ENCODE measurements around the gene SUMF2.
"Not testable (repeated sequence)": the region's sequence is repeated elsewhere in the genome, so short reads cannot be mapped to it uniquely, and the experiment has no call there.

The SUMF2 gene

DNA sequence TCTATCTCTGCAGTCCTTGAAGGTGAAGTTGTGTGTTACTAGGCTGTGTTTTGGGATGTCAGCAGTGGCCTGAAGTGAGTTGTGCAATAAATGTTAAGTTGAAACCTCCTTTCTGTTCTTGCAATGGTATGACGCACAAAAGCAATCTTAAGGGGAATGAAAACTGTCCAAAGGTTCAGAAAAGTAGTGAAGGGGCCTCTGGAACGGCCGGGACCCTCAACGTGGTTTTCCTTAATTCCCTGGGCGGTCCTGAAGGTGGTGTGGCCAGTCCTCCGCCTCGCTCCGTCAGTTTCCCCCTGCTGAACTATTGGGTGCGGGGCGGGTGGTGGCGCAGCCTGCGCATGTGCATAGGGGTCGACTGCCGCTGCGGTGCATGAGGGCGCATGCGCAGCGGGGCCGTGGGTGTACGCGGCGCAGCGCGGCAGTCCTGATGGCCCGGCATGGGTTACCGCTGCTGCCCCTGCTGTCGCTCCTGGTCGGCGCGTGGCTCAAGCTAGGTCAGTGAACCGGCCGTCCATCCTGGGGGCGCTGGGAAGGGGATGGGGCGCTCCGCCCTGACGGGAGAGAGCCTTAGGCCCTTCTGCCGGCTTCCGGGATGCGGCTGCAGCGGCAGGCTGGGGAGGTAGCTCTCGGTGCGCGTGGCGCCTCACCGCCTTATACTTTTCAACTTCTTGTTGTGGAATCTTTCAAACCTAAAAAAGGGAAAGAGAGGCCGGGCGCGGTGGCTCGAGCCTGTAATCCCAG is at the start of gene SUMF2:
Gene SUMF2, plus strand, starts transcription at position 405 of the 744 bp plus-strand sequence. Its CDS starts 26 bp downstream, at position 431.
- peak; percentile 88 to 90 for DNase-seq

DNA sequence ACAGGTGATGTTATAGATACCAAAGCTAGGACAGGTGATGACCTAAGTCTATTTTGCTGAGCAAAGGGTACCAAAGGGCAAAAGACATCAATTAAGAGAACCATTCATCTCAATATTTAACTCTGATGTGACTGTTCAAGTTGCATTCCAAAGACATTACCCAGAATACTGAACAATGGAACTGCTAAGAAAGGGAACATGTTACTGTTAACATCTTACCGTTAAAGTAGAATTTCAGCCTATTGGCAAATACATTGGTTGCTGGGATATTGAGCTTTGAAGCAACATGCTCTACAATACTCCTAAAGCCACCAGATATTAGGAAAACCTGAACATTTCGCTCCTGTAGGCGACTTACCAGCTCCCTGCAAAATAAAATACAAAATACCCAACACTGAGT is 47.1 kb upstream of the SUMF2 start:
- not testable (repeated sequence) for DNase-seq

DNA sequence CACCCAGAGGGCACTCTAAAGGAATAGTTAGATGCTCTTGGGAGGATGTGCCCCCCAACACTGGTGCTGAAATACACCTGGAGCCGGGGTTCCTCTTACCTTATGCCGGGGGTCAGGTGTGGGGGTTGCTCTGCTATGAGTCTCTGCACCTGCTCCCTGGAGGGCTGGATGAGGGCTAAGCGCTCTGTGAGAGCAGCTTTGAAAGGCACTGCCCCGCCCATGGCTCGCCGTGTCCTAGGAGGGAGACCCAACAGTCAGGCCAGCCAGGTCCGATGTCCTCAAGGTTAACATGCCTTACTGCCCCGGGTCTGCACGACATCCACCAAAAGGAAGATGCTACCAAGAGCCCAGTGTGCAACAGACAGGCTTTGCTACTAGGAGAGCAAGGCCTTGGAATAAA is 44.6 kb upstream of the SUMF2 start:
- DNase-seq, result no peak

DNA sequence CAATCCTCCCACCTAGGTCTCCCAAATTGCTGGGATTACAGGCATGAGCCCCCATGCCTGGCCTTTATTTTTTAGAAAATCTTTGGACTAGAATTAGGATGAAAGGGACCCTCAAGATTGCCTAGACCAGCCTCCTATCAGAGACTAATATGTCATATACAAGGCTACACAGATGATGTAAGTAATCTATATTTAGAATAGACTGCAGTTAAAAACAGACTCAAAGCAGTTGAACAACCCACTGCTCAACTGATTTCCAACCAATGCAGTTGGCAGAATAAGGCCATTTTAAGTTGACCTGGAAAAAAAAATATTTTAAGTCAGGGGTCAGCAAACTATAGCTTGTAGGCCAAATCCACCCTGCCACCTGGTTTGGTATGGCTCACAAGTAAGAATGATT is 40.6 kb upstream of the SUMF2 start:
- DNase-seq, result no peak

DNA sequence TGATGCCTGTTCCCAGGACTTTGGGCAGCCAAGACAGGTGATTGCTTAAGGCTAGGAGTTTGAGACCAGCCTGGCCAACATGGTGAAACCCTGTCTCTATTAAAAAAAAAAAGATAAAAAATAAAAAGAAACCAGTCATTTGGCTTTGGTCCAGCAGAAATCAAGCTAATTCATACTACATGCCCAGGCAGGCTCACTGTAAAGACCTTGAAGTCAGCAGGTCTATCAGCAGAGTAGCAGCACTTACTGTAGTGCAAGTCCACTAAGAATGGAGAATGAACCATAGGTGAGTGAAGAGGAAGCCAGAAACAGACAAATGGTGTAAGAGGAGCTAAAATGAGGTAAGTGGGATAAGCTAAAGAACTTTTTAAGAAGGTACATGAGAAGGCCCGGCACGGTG is 37.5 kb upstream of the SUMF2 start:
- DNase-seq, result no peak

DNA sequence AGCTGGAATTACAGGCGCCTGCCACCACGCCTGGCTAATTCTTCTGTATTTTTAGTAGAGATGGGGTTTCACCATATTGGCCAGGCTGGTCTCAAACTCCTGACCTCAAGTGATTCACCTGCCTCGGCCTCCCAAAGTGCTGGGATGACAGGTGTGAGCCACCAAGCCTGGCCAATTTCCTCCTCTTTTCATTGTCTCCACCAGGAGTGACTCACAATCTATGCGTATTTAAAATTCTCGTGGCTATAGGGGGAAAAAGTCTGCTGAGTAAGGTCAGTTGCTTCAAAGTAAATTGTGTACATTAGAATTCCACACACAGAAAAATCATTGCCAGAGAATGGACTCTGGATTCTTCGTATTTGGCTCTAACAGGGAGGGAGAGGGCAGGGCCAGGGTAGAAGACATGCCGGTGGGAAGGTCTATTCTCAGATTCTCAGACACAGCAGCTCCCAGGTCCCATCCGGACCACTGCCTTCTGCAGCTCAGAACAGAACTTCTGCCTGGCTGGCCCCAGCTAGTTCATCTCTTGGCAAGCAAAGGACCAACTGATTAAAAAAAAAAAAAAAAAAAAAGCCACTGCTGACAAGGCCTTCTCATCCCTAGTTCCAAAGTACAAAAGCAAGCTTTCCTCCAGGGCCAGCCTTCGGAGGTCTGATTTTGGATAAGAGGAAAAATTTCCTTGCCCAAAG is 35.0 kb upstream of the SUMF2 start:
- no peak for DNase-seq

DNA sequence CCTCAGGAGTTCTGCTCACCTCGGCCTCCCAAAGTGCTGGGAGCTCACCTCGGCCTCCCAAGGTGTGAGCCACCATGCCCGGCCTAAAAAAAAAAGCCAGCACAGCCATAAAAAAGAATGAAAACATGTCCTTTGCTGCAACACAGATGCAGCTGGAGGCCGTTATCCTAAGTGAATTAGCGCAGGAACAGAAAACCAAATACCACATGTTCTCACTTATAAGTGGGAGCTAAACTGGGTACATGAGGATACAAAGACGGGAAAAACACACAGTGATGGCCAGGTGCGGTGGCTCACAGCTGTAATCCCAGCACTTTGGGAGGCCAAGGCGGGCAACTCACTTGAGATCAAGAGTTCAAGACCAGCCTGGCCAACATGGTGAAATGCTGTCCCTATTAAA is 33.7 kb upstream of the SUMF2 start:
- DNase-seq, result no peak

DNA sequence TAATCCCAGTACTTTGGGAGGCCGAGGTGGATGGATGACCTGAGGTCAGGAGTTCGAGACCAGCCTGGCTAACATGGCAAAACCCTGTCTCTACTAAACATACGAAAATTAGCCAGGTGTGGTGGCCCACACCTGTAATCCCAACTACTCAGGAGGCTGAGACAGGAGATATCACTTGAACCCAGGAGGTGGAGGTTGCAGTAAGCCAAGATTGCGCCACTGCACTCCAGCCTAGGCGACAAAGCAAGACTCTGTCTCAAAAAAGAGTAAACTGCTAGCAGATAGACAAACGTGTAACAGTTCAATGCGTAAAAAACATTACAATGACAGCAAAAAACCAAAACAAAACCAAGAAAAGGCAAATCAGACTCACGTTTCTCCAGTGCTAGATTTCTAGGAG is 32.5 kb upstream of the SUMF2 start:
- not testable (repeated sequence) for DNase-seq

DNA sequence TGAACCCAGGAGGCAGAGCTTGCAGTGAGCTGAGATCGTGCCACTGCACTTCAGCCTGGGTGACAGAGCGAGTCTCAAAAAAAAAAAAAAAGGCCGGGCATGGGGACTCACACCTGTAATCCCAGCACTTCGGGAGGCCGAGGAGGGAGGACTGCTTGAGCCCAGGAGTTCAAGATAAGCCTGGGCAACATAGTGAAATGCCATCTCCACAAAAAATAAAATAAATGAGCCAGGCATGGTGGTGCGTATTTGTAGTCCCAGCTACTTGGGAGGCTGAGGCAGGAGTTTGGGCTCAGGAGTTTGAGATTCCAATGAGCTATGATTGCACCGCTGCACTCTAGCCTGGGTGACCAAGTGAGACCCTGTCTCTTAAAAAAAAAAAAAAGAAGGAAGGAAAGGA is 31.5 kb upstream of the SUMF2 start:
- not testable (repeated sequence) for DNase-seq

DNA sequence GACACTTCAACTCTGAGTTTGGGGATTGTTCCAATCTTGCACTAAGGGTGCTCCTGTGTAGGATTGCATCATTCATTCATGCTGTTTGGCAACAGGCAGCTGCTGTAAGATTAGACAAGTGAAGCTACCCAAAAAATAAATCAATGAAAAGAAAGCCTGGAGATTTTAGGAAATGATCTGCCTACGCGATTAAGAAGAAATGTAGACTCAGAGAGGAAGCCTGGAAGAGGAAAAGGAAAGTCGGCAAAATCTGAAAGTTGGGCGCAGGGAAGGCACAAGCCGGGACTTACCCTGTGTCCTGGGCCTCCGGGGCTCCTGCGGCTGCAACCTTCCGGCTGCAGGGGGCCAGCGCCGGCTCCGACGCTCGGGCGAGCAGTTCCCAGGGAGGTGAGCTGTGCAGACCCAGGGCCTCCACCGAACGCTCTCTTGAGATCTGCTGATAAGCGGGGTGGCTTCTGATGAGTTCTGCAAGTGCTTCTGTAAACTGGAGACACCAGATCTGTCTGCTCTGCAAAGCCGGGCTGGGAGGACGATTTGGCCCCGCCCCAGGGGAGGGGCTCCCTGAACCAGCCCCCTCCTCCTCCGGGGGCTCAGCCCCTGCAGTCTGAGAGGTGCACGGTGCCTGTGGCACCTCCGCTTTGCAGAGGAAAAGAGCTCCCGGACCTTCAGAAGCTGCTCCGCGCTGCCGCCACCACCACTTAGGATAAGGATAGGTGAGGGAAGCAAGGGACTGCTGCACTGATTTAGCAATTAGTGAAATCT is 30.2 kb upstream of the SUMF2 start:
- peak; percentile 54 to 58 for DNase-seq

DNA sequence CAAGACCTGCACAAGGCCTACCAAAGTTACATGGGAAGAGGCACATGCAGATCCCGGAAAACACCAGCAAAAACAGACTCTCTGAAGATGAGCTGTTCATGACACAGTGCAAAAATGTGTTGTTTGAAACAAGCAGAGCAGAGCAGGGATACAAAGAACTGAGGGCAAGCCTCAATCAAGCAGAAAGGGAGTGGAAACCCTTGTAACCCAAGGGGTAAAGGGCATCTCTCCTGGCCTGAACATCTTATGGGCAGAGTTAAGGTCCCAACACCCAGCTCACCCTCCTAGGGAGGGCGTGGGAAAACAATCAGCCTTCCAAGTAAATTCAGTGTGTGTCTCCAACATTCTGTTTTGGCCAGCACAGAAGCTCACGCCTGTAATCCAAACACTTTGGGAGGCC is 23.4 kb upstream of the SUMF2 start:
- peak in 1 of 2 donors; percentile 20 for DNase-seq

DNA sequence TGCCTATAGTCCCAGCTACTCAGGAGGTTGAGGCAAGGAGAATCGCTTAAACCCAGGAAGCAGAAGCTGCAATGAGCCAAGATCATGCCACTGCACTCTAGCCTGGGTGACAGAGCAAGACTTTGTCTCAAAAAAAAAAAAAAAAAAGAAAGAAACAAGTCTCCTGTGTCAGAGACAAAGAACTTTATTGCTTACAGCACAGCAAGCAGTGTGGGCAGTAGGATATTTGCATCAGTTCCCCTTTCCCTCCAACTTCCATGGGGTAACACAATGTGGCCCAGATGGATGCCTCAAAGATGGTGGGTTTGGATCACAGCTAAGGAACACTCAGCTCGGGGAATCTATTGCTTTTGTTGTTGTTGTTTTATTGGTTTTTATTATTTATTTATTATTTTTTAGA is 18.3 kb upstream of the SUMF2 start:
- peak; percentile 26 to 70 for DNase-seq

DNA sequence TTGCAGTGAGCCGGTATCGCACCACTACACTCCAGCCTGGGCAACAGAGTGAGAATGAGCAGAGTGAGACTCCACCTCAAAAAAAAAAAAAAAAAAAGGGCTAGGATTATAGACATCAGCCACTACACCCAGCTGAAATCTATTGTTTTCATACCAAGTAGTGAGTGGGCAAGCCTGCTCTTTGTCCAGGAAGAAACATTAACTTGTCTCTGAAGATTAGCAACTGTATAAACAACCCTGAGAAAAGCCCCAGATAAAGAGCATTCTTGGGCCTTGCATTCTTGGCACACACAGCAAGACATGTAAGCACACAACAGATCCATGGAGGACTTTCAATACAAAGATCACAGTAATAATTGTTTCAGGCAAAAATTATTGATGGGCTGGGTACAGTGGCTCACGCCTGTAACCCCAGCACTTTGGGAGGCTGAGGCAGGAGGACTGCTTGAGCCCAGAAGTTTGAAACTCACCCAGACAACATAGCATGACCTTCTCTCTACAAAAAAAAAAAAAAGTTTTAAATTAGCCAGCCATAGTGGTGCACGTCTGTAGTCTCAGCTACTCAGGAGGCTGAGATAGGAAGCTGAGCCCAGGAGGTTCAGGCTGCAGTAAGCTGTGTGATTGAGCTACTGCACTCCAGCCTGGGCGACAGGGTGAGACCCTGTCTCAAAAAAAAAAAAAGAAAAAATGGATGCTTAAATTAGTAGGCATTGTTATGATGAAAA is 17.2 kb upstream of the SUMF2 start:
- DNase-seq, result no peak

DNA sequence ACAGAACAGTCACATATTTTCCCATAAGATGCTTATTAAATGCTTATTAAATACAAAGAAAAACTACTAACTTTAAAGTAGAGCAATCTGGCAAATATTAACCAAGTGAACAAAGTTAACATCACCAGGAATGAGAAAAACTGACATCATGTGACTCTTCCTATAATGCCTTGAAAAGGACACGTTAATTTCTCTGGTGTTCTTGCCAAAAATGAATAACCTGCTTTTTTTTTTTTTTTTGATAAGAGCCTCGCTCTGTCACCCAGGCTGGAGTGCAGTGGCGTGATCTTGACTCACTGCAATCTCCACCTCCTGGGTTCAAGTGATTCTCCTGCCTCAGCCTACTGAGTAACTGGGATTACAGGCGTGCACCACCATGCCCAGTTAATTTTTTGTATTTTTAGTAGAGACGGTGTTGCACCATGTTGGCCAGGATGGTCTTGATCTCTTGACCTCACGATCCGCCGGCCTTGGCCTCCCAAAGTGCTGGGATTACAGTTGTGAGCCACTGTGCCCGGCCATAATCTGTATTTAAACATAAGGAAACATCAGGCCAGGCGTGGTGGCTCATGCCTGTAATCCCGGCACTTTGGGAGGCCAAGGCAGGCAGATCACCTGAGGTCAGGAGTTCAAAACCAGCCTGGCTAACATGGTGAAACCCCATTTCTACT is 16.5 kb upstream of the SUMF2 start:
- DNase-seq, result not testable (repeated sequence)

DNA sequence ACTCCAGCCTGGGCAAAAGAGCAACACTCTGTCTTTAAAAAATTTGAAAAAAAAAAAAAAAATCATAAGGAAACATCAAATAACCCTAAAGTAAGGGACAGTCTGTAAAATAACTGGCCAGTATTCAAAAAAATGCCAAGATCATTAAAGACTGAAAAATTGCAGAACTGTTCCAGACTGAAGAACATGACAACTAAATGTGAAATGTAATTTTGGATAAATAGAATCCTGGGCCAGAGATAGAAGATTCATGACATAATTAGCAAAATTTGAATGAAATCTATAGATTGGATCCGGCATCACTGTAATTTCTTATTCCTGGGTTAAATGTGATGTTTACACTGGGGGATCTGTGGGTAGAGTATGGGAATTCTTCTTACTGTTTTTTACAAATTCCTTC is 15.8 kb upstream of the SUMF2 start:
- no peak for DNase-seq

DNA sequence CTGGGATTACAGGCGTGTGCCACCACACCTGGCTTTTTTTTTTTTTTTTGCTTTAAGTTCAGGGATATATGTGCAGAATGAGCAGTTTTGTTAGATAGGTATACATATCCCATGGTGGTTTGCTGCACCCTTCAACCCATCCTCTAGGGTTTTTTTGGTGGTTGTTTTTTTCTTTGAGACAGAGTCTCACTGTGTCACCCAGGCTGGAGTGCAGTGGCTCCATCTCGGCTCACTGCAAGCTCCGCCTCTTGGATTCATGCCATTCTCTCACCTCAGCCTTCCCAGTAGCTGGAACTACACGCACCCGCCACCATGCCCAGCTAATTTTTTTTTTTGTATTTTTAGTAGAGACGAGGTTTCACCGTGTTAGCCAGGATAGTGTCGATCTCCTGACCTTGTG is 15.3 kb upstream of the SUMF2 start:
- DNase-seq, result not testable (repeated sequence)

DNA sequence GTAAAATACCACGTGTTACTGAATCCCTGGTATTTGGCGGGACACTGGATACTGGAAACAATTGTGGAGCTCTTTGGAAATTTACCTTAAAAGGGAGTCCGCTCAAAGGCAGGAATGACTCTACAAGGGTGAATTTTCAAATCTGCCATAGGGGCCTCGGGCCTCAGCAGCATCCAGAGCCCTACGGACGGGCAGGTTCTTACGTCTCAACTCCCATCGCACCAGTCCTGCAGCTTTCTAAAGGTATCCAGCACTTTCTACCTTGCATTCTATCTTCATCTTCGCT is 13.1 kb upstream of the SUMF2 start:
- no peak for DNase-seq

DNA sequence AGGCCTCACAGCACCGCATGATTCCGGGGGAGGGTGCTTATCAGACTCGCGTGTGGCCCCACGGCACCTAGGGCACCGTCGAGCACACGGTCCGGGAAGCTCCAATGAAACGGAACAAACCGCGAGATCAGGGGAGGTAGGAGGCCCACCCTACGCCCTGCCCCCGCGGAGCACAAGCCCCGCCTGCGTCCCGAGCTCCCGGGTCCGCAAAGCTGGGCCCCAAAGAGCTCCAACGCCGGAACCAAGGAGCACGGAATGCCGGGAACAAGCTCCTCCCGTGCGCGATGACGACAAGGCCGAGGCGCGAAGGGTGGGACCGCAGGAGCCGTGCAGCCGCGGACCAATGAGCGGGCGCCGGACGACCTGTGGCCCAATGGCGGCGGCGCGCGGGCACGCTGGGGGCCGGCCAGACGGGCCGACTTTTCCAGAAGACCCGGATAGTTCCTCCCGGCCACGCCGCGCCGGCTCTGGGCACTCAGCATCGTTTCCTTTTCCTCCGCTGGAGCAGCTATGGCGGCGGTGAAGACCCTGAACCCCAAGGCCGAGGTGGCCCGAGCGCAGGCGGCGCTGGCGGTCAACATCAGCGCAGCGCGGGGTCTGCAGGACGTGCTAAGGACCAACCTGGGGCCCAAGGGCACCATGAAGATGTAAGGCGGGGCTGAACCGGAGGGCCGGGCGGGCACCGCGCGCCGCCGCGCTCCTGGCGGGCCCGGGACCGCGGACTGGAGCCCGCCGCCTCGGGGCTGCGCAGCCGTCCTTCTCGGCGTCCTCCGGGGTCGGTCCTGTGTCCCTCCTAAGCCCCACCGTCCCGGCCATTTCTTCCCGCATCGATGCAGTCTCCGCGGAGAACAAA is 12.5 kb upstream of the SUMF2 start, which contains the start of the genes CCT6A and PSPH:
Gene CCT6A, plus strand, starts transcription at position 427 of the 853 bp plus-strand sequence. Its CDS starts 84 bp downstream, at position 511.
Gene PSPH, minus strand, starts transcription at position 106 of the 853 bp plus-strand sequence. CDS start 30,232 bp downstream, outside the sequence.
- peak; percentile 95 to 97 for DNase-seq

DNA sequence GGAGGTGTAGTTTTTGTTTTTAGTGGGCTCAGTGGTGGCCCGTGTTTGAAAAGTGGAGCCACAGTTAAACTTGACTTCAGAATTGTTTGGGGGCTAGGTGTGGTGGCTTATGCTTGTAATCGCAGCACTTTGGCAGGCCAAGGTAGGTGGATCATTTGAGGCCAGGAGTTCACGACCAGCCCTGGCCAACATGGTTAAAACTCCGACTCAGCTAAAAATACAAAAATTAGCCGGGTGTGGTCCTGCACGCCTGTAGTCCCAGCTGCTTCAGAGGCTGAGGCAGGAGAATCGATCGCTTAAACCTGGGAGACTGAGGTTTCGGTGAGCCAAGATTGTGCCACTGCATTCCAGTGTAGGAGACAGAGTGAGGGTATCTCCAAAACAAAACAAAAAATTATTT is 10.7 kb upstream of the SUMF2 start:
- no peak for DNase-seq

DNA sequence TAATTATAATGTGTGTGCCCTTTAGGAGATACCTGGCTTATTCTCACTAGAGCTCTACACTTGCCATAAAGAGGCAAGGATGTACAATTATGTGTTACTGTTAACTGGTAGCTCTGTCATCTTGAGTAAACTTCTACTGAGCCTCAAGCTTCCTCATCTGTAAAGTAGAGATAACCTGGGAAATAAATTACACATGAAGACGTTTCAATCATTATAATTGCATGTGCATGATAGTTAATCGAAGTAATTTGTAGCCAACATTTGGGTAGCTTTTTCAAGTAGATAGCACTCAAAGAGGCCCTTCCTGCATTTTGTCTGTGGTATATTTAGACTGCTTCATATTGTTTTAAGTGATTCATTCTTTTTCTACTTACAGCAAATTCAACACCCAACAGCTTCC is 10.1 kb upstream of the SUMF2 start:
- no peak for DNase-seq

DNA sequence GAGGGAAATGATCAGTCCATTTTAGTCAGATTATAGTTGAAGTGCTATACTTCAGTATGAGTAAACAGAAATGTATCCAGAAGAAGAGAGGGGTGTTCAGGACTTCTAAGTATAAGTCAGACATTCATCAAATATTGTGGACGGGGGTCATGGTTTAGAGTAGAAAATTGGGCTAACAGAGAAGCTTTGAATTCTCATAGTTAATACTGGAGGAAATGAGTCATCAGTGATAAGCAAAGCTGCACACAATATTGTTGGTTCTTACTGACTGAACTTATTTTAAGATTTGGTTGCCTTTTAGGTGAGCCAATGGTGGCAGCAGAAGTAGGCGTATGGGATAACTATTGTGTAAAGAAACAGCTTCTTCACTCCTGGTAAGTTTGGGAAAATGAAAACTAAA is 1.7 kb upstream of the SUMF2 start:
- DNase-seq, result no peak

DNA sequence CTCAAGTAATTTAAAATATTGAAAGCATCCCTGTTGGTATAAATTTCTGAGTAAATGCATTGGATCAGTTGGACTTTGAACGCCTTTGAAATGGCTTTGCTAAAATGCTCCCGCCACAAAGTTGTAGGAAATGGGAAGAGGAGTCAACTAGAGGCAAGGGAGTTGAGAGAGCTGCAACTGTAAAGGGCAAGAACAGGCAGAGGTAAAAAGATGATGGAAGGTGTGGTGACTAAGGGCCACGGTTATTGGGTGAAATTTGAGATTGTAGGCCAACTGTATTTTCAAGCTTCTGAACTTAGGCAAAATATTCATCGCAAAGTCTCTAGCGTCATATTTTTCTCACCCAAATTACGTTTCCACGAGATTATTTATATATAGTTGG is 595 bp upstream of the SUMF2 start:
- DNase-seq, result no peak
